A549 (cell line): ENCODE data around the gene TTC21A. TPM values are rescaled to one million over a fixed set of nuclear protein-coding genes. Genes with fewer than 3 reads are reported as not detected.

Source experiments
- ATAC-seq, 2 experiments: fragments of 200-7000 bp in 1 of 2; fragments of >200 bp in 1 of 2; cut with Nextera tagmentation in 1 of 2; cut with Tn5 transposase in 1 of 2; 3 replicates each; pipeline versions ENCODE4 v1.8.0 to v1.9.1; 2018 to 2020; ENCODE audit warnings: mild to moderate bottlenecking in 1 of 2, moderate library complexity in 1 of 2
- CTCF ChIA-PET: fragments of 300-600 bp; sonication (Branson Sonifier 250); formaldehyde crosslinking; extraction: SDS; loops from one replicate; lab custom pipeline; 2021; ENCODE audit warnings: antibody characterized with exemption, inconsistent platforms; lab: Yijun Ruan, JAX
- POLR2A ChIA-PET: fragments of 350-600 bp; formaldehyde crosslinking; extraction: SDS; loops from one replicate; lab custom pipeline; 2021; ENCODE audit warnings: antibody characterized with exemption, inconsistent platforms; lab: Yijun Ruan, JAX
- DNase-seq, 2 experiments: peaks; one replicate each; pipeline versions ENCODE4 v3.0.0 to v3.0.0-alpha.2; 2011 to 2016; ENCODE audit warnings: low read depth in 1 of 2, low spot score in 1 of 2
- FAIRE-seq: peaks from 2 replicates; lab custom pipeline; 2011; peaks lifted over from hg19 to GRCh38; lab: Jason Lieb, UNC
- H3K27ac ChIP-seq, 2 experiments: fragments of >200 bp; sonication (Bioruptor Twin); formaldehyde crosslinking; 3 replicates each; pipeline ENCODE4 v1.5.1; 2016 to 2017
- H3K4me1 ChIP-seq: fragments of >200 bp; sonication (Bioruptor Twin); formaldehyde crosslinking; 3 replicates; pipeline ENCODE4 v1.6.1; 2016
- H3K4me2 ChIP-seq: fragments of >200 bp; sonication (Bioruptor Twin); formaldehyde crosslinking; 3 replicates; pipeline ENCODE4 v1.6.1; 2016
- H3K4me3 ChIP-seq: fragments of >200 bp; sonication (Bioruptor Twin); formaldehyde crosslinking; 3 replicates; pipeline ENCODE4 v1.5.1; 2016
- H3K9me3 ChIP-seq: fragments of >200 bp; sonication (Bioruptor Twin); formaldehyde crosslinking; 3 replicates; pipeline ENCODE4 v1.6.1; 2016
- BHLHE40 ChIP-seq: IDR thresholded peaks from 2 replicates; pipeline ENCODE4 v1.6.1; 2012; ENCODE audit warnings: low read depth, low read length, inconsistent platforms
- CEBPB ChIP-seq, 2 experiments: fragments of >200 bp in 1 of 2; sonication (Bioruptor Twin) in 1 of 2; formaldehyde crosslinking in 1 of 2; IDR thresholded peaks; 2 replicates each; pipeline ENCODE4 v1.6.1; 2012 to 2016
- CHD4 ChIP-seq: fragments of 200-600 bp; sonication (generic); IDR thresholded peaks from 2 replicates; pipeline ENCODE4 v1.6.1; 2016; ENCODE audit warnings: antibody characterized with exemption, mild to moderate bottlenecking, borderline replicate concordance
- EHMT2 ChIP-seq: fragments of 200-600 bp; sonication (generic); IDR thresholded peaks from 2 replicates; pipeline ENCODE4 v1.6.1; 2016; ENCODE audit warnings: antibody characterized with exemption, low read depth, mild to moderate bottlenecking, moderate library complexity
- EP300 ChIP-seq, 2 experiments: fragments of >200 bp; sonication (Bioruptor Twin); formaldehyde crosslinking; IDR thresholded peaks; 2 replicates in 1 of 2; 3 replicates in 1 of 2; pipeline ENCODE4 v1.6.1; 2016 to 2017
- FOSB ChIP-seq: fragments of 250-450 bp; sonication (Bioruptor Pico); IDR thresholded peaks from 2 replicates; pipeline ENCODE4 v1.5.0; 2020; ENCODE audit warnings: mild to moderate bottlenecking, moderate library complexity
- FOXS1 ChIP-seq: fragments of 250-450 bp; sonication (Bioruptor Pico); IDR thresholded peaks from 2 replicates; pipeline ENCODE4 v1.5.0; 2020; ENCODE audit warnings: mild to moderate bottlenecking, moderate library complexity
- HEYL ChIP-seq: fragments of 250-450 bp; sonication (Bioruptor Pico); IDR thresholded peaks from 2 replicates; pipeline ENCODE4 v1.8.0; 2021; ENCODE audit warnings: mild to moderate bottlenecking, moderate library complexity
- MAZ ChIP-seq: fragments of 150-350 bp; IDR thresholded peaks from 2 replicates; pipeline ENCODE4 v1.6.1; 2014; ENCODE audit warnings: antibody characterized with exemption, low read depth, low read length, borderline replicate concordance
- NFE2L2 ChIP-seq: fragments of 150-350 bp; conservative IDR thresholded peaks from 2 replicates; pipeline ENCODE4 v1.6.1; 2014; ENCODE audit warnings: low read length
- NPAS2 ChIP-seq: fragments of 250-450 bp; sonication (Bioruptor Pico); IDR thresholded peaks from 2 replicates; pipeline ENCODE4 v1.8.0; 2022; ENCODE audit warnings: mild to moderate bottlenecking, moderate library complexity, borderline replicate concordance
- POLR2AphosphoS2 ChIP-seq: conservative IDR thresholded peaks from 2 replicates; pipeline ENCODE4 v1.6.1; 2012; ENCODE audit warnings: low read length, improper control_type of control experiment, inconsistent platforms
- RARB ChIP-seq: fragments of 250-450 bp; sonication (Bioruptor Pico); IDR thresholded peaks from 2 replicates; pipeline ENCODE4 v1.8.0; 2021; ENCODE audit warnings: mild to moderate bottlenecking, moderate library complexity
- SMC3 ChIP-seq: fragments of >200 bp; sonication (Bioruptor Twin); formaldehyde crosslinking; IDR thresholded peaks from 3 replicates; pipeline ENCODE4 v1.6.1; 2018; ENCODE audit warnings: inconsistent platforms
- SREBF2 ChIP-seq: fragments of 450-650 bp; IDR thresholded peaks from 2 replicates; pipeline ENCODE4 v1.6.1; 2014; ENCODE audit warnings: mild to moderate bottlenecking, moderate library complexity
- ZFP36 ChIP-seq: fragments of 450-650 bp; IDR thresholded peaks from 2 replicates; pipeline ENCODE4 v1.6.1; 2014; ENCODE audit warnings: borderline replicate concordance; ENCODE audit not compliant: partially characterized antibody
- ZNF302 ChIP-seq: fragments of 250-450 bp; sonication (Bioruptor Pico); IDR thresholded peaks from 2 replicates; pipeline ENCODE4 v1.9.0; 2021; ENCODE audit warnings: inconsistent platforms, mild to moderate bottlenecking, moderate library complexity
- ZSCAN20 ChIP-seq: fragments of 250-450 bp; sonication (Bioruptor Pico); IDR thresholded peaks from 2 replicates; pipeline ENCODE4 v1.8.0; 2022; ENCODE audit warnings: mild to moderate bottlenecking, moderate library complexity
- WGBS: methylation state at CpG from one replicate; pipeline ENCODE4 v1.1.6; 2017; ENCODE audit errors: missing lambda C conversion rate; 5-methylcytosine and 5-hydroxymethylcytosine counted together
- polyA plus RNA-seq, 4 experiments: library from polyadenylated mRNA; depleted of rRNA in 3 of 4; stranded (reverse); fragments of >200 nt; fragmentation: RNase III in 1 of 4; extraction: RNeasy Plus Mini Kit Qiagen cat#74134 plus additional on column Dnase treatment in 1 of 4; gene quantifications; 2 replicates in 3 of 4; 3 replicates in 1 of 4; pipeline ENCODE4 v1.2.3, GENCODE V29; 2011 to 2017
- TF ChIP-seq, protein P1 (sequence below): fragments of 200-600 bp; sonication (generic); IDR thresholded peaks from 2 replicates; pipeline ENCODE4 v1.6.1; 2016; ENCODE audit warnings: antibody characterized with exemption, mild to moderate bottlenecking, moderate library complexity
- TF ChIP-seq, protein P2 (sequence below): fragments of 150-350 bp; IDR thresholded peaks from 2 replicates; pipeline ENCODE4 v1.6.1; 2014; ENCODE audit warnings: low read depth, mild to moderate bottlenecking, low read length

The TTC21A gene
- polyA plus RNA-seq, 2 of the 4 experiments (the other 2 are of a cell fraction) = 1.1 to 1.4 TPM

DNA sequence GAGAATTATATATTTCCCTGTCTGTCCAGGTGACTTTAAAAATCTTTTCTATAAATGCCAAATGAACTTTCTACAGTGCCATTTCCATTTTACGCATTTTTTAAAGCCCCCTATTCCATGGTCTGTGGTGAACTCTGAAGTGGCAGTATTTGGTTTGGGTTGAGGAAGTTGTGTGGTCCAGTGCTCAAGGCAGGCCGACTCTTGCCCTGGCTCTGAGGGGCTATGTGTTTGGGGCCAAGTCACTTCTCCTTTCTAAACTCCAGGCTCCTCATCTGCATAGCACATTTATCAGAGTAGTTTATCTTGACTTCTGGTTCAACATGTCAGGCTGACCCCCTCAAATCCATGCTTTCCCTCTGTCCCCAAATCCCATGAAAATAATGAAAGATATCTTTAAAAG lies 14.1 kb downstream of the TTC21A start:
- POLR2A ChIA-PET = no interaction called here
- peaks cover 18% of the 10 kb centered on the region for H3K4me1 ChIP-seq
- DNase-seq (no peak), ATAC-seq (no peak), FAIRE-seq (no peak)
- no peak overlapping the region for H3K4me2 ChIP-seq
- no peak overlapping the region for H3K27ac ChIP-seq
- 94% methylated on average over 2 of the region's 2 CpGs for whole genome bisulfite sequencing
- no peaks in the 10 kb centered on the region for H3K9me3 ChIP-seq
- TF ChIP-seq CEBPB (IDR thresholded peaks at IDR 0.05) (no peak), MAZ (no peak), RARB (no peak), EP300 (IDR thresholded peaks at IDR 0.05) (no peak), ZNF302 (CRISPR knock-in tag) (no peak), ZSCAN20 (CRISPR knock-in tag) (no peak), ZFP36 (no peak), EHMT2 (no peak), SMC3 (no peak), POLR2AphosphoS2 (no peak), HEYL (CRISPR knock-in tag) (no peak), CHD4 (no peak), BHLHE40 (no peak), SREBF2 (no peak), NFE2L2 (no peak), FOXS1 (CRISPR knock-in tag) (no peak), NPAS2 (no peak)
- TF ChIP-seq, protein P1, sequence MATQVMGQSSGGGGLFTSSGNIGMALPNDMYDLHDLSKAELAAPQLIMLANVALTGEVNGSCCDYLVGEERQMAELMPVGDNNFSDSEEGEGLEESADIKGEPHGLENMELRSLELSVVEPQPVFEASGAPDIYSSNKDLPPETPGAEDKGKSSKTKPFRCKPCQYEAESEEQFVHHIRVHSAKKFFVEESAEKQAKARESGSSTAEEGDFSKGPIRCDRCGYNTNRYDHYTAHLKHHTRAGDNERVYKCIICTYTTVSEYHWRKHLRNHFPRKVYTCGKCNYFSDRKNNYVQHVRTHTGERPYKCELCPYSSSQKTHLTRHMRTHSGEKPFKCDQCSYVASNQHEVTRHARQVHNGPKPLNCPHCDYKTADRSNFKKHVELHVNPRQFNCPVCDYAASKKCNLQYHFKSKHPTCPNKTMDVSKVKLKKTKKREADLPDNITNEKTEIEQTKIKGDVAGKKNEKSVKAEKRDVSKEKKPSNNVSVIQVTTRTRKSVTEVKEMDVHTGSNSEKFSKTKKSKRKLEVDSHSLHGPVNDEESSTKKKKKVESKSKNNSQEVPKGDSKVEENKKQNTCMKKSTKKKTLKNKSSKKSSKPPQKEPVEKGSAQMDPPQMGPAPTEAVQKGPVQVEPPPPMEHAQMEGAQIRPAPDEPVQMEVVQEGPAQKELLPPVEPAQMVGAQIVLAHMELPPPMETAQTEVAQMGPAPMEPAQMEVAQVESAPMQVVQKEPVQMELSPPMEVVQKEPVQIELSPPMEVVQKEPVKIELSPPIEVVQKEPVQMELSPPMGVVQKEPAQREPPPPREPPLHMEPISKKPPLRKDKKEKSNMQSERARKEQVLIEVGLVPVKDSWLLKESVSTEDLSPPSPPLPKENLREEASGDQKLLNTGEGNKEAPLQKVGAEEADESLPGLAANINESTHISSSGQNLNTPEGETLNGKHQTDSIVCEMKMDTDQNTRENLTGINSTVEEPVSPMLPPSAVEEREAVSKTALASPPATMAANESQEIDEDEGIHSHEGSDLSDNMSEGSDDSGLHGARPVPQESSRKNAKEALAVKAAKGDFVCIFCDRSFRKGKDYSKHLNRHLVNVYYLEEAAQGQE = no peak
- TF ChIP-seq, protein P2, sequence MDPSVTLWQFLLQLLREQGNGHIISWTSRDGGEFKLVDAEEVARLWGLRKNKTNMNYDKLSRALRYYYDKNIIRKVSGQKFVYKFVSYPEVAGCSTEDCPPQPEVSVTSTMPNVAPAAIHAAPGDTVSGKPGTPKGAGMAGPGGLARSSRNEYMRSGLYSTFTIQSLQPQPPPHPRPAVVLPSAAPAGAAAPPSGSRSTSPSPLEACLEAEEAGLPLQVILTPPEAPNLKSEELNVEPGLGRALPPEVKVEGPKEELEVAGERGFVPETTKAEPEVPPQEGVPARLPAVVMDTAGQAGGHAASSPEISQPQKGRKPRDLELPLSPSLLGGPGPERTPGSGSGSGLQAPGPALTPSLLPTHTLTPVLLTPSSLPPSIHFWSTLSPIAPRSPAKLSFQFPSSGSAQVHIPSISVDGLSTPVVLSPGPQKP = no peak
- no peak overlapping the region for H3K4me3 ChIP-seq
- CTCF ChIA-PET = interaction anchor here (1.0 to 22.7 kb wide), 5 partner anchors 10 to 170 kb away, joined by 3 to 383 read pairs (median 6); partner anchors contain the start of gene XIRP1

DNA sequence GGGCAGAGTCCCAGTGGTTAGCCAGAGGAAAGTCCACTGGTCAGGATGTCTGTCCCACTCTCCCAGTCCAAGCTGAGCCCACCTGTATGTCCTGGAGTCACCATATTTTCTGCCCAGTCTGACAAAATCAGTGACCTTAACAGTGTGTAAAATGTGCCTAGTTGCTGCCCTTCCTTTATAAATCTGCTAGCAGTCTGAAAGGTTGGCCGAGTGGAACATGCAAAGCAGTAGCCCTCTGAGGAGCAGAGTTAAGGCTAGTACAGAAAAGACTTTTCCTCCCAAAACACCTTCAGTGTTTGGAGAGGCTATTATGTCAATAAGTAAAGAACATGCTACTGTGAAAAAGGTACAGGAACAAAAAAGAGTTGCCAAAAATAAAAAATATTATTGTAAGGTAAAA lies 15.3 kb downstream of the TTC21A start:
- WGBS = 71% methylated on average over 1 of the region's 1 CpG
- H3K4me1 ChIP-seq = peaks cover 18% of the 10 kb centered on the region
- ChIA-PET CTCF (interaction anchor here (0.6 to 22.7 kb wide), 5 partner anchors 16 to 169 kb away, joined by 3 to 383 read pairs (median 3); partner anchors contain the start of gene XIRP1), POLR2A (no interaction called here)
- H3K4me2 ChIP-seq = no peak overlapping the region
- DNase-seq (no peak), FAIRE-seq (no peak), ATAC-seq (no peak)
- no peak overlapping the region for H3K27ac ChIP-seq
- no peak for TF ChIP-seq ZNF302 (CRISPR knock-in tag)
- TF ChIP-seq ZFP36 = no peak
- no peak for TF ChIP-seq FOSB (CRISPR knock-in tag)
- TF ChIP-seq HEYL (CRISPR knock-in tag) = no peak
- no peaks in the 10 kb centered on the region for H3K9me3 ChIP-seq
- no peak overlapping the region for H3K4me3 ChIP-seq
